Bronchial epithelial cell (primary cell): ENCODE data around the gene MLST8. TPM values are rescaled to one million over a fixed set of nuclear protein-coding genes. Genes with fewer than 3 reads are reported as not detected.
A peak's percentile ranks its signal among the peaks of the same experiment; 100 is the strongest.

Experiments
- DNase-seq: peaks from one replicate; pipeline ENCODE4 v3.0.0-alpha.2; 2010; ENCODE audit warnings: low read depth
- FAIRE-seq: peaks from 2 replicates; lab custom pipeline; 2011; peaks lifted over from hg19 to GRCh38; lab: Jason Lieb, UNC
- H3K27me3 ChIP-seq: 2 replicates; pipeline ENCODE4 v1.5.1; 2011; ENCODE audit warnings: low read length; ENCODE audit not compliant: control insufficient read depth, insufficient read depth
- H3K36me3 ChIP-seq: 2 replicates; pipeline ENCODE4 v1.5.1; 2011; ENCODE audit warnings: low read length; ENCODE audit not compliant: control insufficient read depth, insufficient read depth
- H3K4me3 ChIP-seq: 2 replicates; pipeline ENCODE4 v1.5.1; 2011; ENCODE audit warnings: mild to moderate bottlenecking, low read depth, low read length, control low read depth
- CTCF ChIP-seq: IDR thresholded peaks from 2 replicates; pipeline ENCODE4 v1.5.1; 2011; ENCODE audit warnings: mild to moderate bottlenecking, moderate library complexity, low read length, control low read depth, inconsistent platforms; ENCODE audit not compliant: insufficient read depth, severe bottlenecking
- total RNA-seq: library from RNA; depleted of rRNA; stranded (reverse); fragments of >200 nt; gene quantifications from 2 replicates; pipeline ENCODE4 v1.2.1, GENCODE V29; 2014

The MLST8 gene
- total RNA-seq, 1 donor from 2014 or later, result 11.6 TPM

GRCh38 chr16:2194166-2194834 lies 11.0 kb upstream of the MLST8 start:
- Histone ChIP-seq H3K36me3 (no peaks in the 10 kb centered on the region), H3K27me3 (peaks cover 4% of the 10 kb centered on the region), H3K4me3 (no peak overlapping the region)
- no peak for TF ChIP-seq CTCF
- no peak for DNase-seq
- FAIRE-seq, result no peak

GRCh38 chr16:2194852-2195321 lies 10.4 kb upstream of the MLST8 start:
- Histone ChIP-seq H3K27me3 (peaks cover 4% of the 10 kb centered on the region), H3K4me3 (no peak overlapping the region), H3K36me3 (no peaks in the 10 kb centered on the region)
- peak; percentile 85 for TF ChIP-seq CTCF
- FAIRE-seq, result no peak
- peak; percentile 61 for DNase-seq

- H3K4me3 ChIP-seq, result peak overlapping the region; percentile 31
- FAIRE-seq, result no peak
- no peak for TF ChIP-seq CTCF
These were observed 9.7 kb upstream of the MLST8 start for GRCh38 chr16:2195322-2196161.

GRCh38 chr16:2196162-2196980 lies 8.9 kb upstream of the MLST8 start, which contains the start of gene CASKIN1:
Gene CASKIN1 (minus strand): TSS chr16:2196605. CDS start chr16:2196432, 173 bp downstream.
- H3K4me3 ChIP-seq, result peak within 1 kb of the TSS; percentile 31
- H3K36me3 ChIP-seq, result no peaks in the 10 kb centered on the region
- DNase-seq, result no peak
- no peak for TF ChIP-seq CTCF
- H3K27me3 ChIP-seq, result peaks cover 4% of the 10 kb centered on the region
- FAIRE-seq, result no peak

More at GRCh38 chr16:2195322-2196161, 9.7 kb upstream of the MLST8 start:
- Histone ChIP-seq H3K27me3 (peaks cover 4% of the 10 kb centered on the region), H3K36me3 (no peaks in the 10 kb centered on the region)
- DNase-seq, result no peak

GRCh38 chr16:2196981-2197511 lies 8.2 kb upstream of the MLST8 start:
- Histone ChIP-seq H3K27me3 (peaks cover 4% of the 10 kb centered on the region), H3K36me3 (no peaks in the 10 kb centered on the region), H3K4me3 (no peak overlapping the region)
- no peak for TF ChIP-seq CTCF
- FAIRE-seq, result no peak
- DNase-seq, result no peak
